Stomach (tissue), 9 donors: Measurements from ENCODE around the gene ALB. TPM values are rescaled to one million over a fixed set of nuclear protein-coding genes. Genes with fewer than 3 reads are reported as not detected.

ENCODE experiments used
- DNase-seq, 2 donors: peaks; one replicate each; pipeline versions ENCODE4 v3.0.0 to v3.0.0-alpha.2; 2013 to 2019
- H3K27ac ChIP-seq, 5 donors: fragments of 200-600 bp in 4 of 5; sonication (generic) in 4 of 5; one replicate each; pipeline ENCODE4 v1.5.1; 2013 to 2019; ENCODE audit warnings: mild to moderate bottlenecking in 1 of 5, moderate library complexity in 1 of 5
- H3K27me3 ChIP-seq, 3 donors: fragments of 200-600 bp; sonication (generic); one replicate each; pipeline ENCODE4 v1.5.1; 2017 to 2019; ENCODE audit warnings: mixed run types in 1 of 3
- H3K36me3 ChIP-seq, 4 donors: fragments of 200-600 bp; sonication (generic); 1 replicate in 3 of 4; 2 replicates in 1 of 4; pipeline ENCODE4 v1.5.1; 2016 to 2019
- H3K4me1 ChIP-seq, 4 donors: fragments of 200-600 bp; sonication (generic); one replicate each; pipeline ENCODE4 v1.5.1; 2016 to 2019
- H3K4me3 ChIP-seq, 4 donors: fragments of 200-600 bp; sonication (generic) in 3 of 4; one replicate each; pipeline ENCODE4 v1.5.1; 2016 to 2019; ENCODE audit warnings: mild to moderate bottlenecking in 1 of 4
- H3K9me3 ChIP-seq, 4 donors: fragments of 200-600 bp; sonication (generic); one replicate each; pipeline ENCODE4 v1.5.1; 2016 to 2019
- CTCF ChIP-seq, 7 experiments: fragments of 450-650 bp in 4 of 7; fragments of 200-600 bp in 3 of 7; sonication (generic) in 3 of 7; IDR thresholded peaks; one replicate each; pipeline ENCODE4 v1.5.1; 2016 to 2019; ENCODE audit warnings: antibody characterized with exemption in 7 of 7, control low read depth in 2 of 7, mild to moderate bottlenecking in 1 of 7
- EP300 ChIP-seq: sonication (generic); formaldehyde crosslinking; IDR thresholded peaks from one replicate; pipeline ENCODE4 v1.6.1; 2017; ENCODE audit warnings: antibody characterized with exemption
- POLR2A ChIP-seq, 4 donors: fragments of 450-650 bp; IDR thresholded peaks; one replicate each; pipeline ENCODE4 v1.6.1; 2016; ENCODE audit warnings: antibody characterized with exemption in 4 of 4, control low read depth in 2 of 4, mild to moderate bottlenecking in 1 of 4, moderate library complexity in 1 of 4
- POLR2AphosphoS5 ChIP-seq, 3 donors: sonication (generic); formaldehyde crosslinking; IDR thresholded peaks; one replicate each; pipeline ENCODE4 v1.6.1; 2016; ENCODE audit warnings: antibody characterized with exemption in 3 of 3
- WGBS, 5 donors: extraction: QIAGEN DNeasy Blood & Tissue Kit in 3 of 5; methylation state at CpG; one replicate each; pipeline versions ENCODE4 v1.1.5 to v1.1.7; 2013 to 2018; 5-methylcytosine and 5-hydroxymethylcytosine counted together
- intact Hi-C: fragments of 100-400 bp; cut with DNase I; formaldehyde crosslinking; loops from one replicate; pipeline ENCODE4 v1.15.1; 2023; ENCODE audit warnings: low total_unique reads
- polyA plus RNA-seq, 3 donors: library from polyadenylated mRNA; stranded (reverse); fragments of 200-250 nt; gene quantifications; one replicate each; pipeline ENCODE4 v1.2.3, GENCODE V29; 2013
- total RNA-seq, 5 donors: library from RNA; depleted of rRNA; stranded (reverse); fragments of >200 nt; gene quantifications; one replicate each; pipeline versions ENCODE4 v1.1.0 to v1.2.3, GENCODE V29; 2014 to 2016
- donor health status: healthy with polysubstance abuse.
- donor health status: Bipolar disorder and iron deficiency.
- donor health status: healthy.

Gene ALB
- total and polyA plus RNA-seq, 8 donors = 0.48 to 101 (median 3.0) TPM; not detected in 4

- H3K4me3 ChIP-seq = no peak overlapping the region
- no peaks in the 10 kb centered on the region for H3K9me3 ChIP-seq
- H3K27me3 ChIP-seq = no peaks in the 10 kb centered on the region
- peak in 1 of 2 donors; percentile 6 for DNase-seq
- 52 to 63% (median 55%) methylated on average over 3 of the region's 3 CpGs for WGBS, 5 donors
- H3K4me1 ChIP-seq = peaks cover 0 to 14% (median 5%) of the 10 kb centered on the region in 4 donors
- no peaks in the 10 kb centered on the region for H3K36me3 ChIP-seq
- no peak for TF ChIP-seq POLR2AphosphoS5 (IDR thresholded peaks at IDR 0.05)
- no peak for TF ChIP-seq CTCF (IDR thresholded peaks at IDR 0.05)
- no peak overlapping the region for H3K27ac ChIP-seq
- intact Hi-C loops = loop anchor here (10.0 kb wide), 1 partner anchor 117 kb away; no protein-coding TSS in a partner anchor
These were observed 47.3 kb downstream of the ALB start for GRCh38 chr4:73451404-73451803.

DNA sequence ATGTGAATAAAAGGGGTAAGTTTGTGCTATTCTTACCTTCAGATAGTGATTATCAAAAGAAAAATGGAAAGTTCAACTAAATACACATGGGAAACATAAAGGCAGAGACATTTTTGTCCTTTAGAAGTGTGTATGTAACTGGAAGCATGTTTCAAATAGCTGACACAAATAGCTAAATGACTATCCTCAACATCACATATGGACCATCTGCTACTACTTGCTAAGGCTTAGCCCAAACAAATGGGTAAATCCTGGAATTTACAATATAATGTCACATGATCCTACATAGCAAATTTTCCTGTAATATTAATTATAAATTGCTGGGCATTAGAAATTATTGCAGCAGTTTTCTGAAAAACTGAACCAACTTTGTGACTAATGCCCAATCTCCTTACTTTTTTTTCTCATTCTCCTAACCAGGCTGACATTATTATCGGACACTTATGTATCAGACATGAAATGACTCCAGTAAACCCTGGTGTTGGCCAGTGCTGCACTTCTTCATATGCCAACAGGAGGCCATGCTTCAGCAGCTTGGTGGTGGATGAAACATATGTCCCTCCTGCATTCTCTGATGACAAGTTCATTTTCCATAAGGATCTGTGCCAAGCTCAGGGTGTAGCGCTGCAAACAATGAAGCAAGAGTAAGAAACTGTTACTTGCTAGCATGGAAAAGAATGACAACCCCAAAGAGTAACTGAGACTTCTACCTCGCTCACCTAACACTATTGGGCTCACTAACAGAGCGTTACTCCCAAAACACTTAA is 48.1 kb downstream of the ALB start:
- Histone ChIP-seq H3K36me3 (no peaks in the 10 kb centered on the region), H3K9me3 (no peaks in the 10 kb centered on the region), H3K27ac (no peak overlapping the region), H3K4me3 (no peak overlapping the region), H3K4me1 (peaks cover 0 to 14% (median 5%) of the 10 kb centered on the region in 4 donors), H3K27me3 (no peaks in the 10 kb centered on the region)
- TF ChIP-seq POLR2A (IDR thresholded peaks at IDR 0.05) = no peak
- TF ChIP-seq CTCF (IDR thresholded peaks at IDR 0.05) = no peak
- no peak for TF ChIP-seq EP300
- no peak for TF ChIP-seq POLR2AphosphoS5 (IDR thresholded peaks at IDR 0.05)
- intact Hi-C loops = loop anchor here (10.0 kb wide), 1 partner anchor 117 kb away; no protein-coding TSS in a partner anchor
- DNase-seq = no peak
- WGBS, 5 donors = 89 to 97% (median 95%) methylated on average over 4 of the region's 4 CpGs

GRCh38 chr4:73452953-73453700 is 49.0 kb downstream of the ALB start:
- Histone ChIP-seq H3K27ac (no peak overlapping the region), H3K36me3 (no peaks in the 10 kb centered on the region), H3K27me3 (no peaks in the 10 kb centered on the region), H3K4me3 (no peak overlapping the region), H3K9me3 (no peaks in the 10 kb centered on the region), H3K4me1 (peaks cover 0 to 14% (median 5%) of the 10 kb centered on the region in 4 donors)
- TF ChIP-seq POLR2A (IDR thresholded peaks at IDR 0.05) = no peak
- no peak for TF ChIP-seq CTCF (IDR thresholded peaks at IDR 0.05)
- no peak for TF ChIP-seq POLR2AphosphoS5 (IDR thresholded peaks at IDR 0.05)
- TF ChIP-seq EP300 = no peak
- peak in 1 of 2 donors; percentile 36 for DNase-seq
- intact Hi-C loops = loop anchor here (10.0 kb wide), 1 partner anchor 118 kb away; no protein-coding TSS in a partner anchor
- 25 to 54% (median 30%) methylated on average over 2 of the region's 2 CpGs for WGBS, 5 donors

DNA sequence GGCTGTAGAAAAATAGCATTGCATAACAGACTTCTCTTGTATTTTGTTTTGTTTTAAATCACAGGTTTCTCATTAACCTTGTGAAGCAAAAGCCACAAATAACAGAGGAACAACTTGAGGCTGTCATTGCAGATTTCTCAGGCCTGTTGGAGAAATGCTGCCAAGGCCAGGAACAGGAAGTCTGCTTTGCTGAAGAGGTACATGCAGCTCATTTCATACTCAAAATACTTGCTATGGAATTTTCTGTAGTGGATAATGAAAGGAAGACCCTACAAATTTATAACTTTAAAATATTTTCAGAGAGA is 49.6 kb downstream of the ALB start:
- Histone ChIP-seq H3K27ac (no peak overlapping the region), H3K4me1 (peaks cover 0 to 14% (median 5%) of the 10 kb centered on the region in 4 donors), H3K27me3 (no peaks in the 10 kb centered on the region), H3K36me3 (no peaks in the 10 kb centered on the region), H3K4me3 (no peak overlapping the region), H3K9me3 (no peaks in the 10 kb centered on the region)
- intact Hi-C loops = loop anchor here (10.0 kb wide), 1 partner anchor 119 kb away; no protein-coding TSS in a partner anchor
- TF ChIP-seq POLR2AphosphoS5 (IDR thresholded peaks at IDR 0.05) = no peak
- TF ChIP-seq EP300 = no peak
- TF ChIP-seq CTCF (IDR thresholded peaks at IDR 0.05) = no peak
- no peak for TF ChIP-seq POLR2A (IDR thresholded peaks at IDR 0.05)
- DNase-seq = peak in 1 of 2 donors; percentile 7
